ENCODE results near the gene SYCP3.

DNA sequence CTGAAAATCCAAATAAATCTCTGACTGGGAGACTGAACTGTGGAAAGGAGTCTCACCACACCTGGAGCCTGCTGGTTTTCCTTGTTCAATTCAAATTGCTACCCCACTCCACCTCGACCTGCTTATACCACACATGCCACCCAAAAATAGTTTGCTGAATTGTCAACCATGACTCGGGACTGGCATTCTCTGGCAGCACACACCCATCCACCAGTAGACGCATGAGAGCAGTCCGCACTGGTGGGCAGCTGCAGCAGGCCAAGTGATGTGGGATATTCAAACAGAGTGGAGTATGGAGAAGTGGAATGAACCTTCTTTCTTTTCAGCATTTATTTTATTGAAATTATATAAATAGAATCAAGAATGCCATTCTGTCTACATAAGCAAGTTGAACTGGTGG, 38.7 kb upstream of the SYCP3 start:
- no peak for TF ChIP-seq EZH2 (IDR thresholded peaks at IDR 0.05; ENCODE audit: borderline replicate concordance, low read depth, low read length, severe bottlenecking)
- TF ChIP-seq, protein P1, sequence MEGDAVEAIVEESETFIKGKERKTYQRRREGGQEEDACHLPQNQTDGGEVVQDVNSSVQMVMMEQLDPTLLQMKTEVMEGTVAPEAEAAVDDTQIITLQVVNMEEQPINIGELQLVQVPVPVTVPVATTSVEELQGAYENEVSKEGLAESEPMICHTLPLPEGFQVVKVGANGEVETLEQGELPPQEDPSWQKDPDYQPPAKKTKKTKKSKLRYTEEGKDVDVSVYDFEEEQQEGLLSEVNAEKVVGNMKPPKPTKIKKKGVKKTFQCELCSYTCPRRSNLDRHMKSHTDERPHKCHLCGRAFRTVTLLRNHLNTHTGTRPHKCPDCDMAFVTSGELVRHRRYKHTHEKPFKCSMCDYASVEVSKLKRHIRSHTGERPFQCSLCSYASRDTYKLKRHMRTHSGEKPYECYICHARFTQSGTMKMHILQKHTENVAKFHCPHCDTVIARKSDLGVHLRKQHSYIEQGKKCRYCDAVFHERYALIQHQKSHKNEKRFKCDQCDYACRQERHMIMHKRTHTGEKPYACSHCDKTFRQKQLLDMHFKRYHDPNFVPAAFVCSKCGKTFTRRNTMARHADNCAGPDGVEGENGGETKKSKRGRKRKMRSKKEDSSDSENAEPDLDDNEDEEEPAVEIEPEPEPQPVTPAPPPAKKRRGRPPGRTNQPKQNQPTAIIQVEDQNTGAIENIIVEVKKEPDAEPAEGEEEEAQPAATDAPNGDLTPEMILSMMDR (IDR thresholded peaks at IDR 0.05; ENCODE audit: borderline replicate concordance, extremely low read depth, low read length, poor library complexity, severe bottlenecking), result no peak

All from DND-41 (cell line).